SU-DHL-6 (cell line): Measurements from ENCODE around the gene SLC7A9.

Source experiments
- H2AFZ ChIP-seq: fragments of 200-600 bp; sonication (generic); 2 replicates; pipeline ENCODE4 v1.6.1; 2014; ENCODE audit warnings: low read depth, mild to moderate bottlenecking, moderate library complexity, mixed read lengths, antibody characterized with exemption, low read length; ENCODE audit not compliant: severe bottlenecking
- H3F3A ChIP-seq: fragments of 200-600 bp; shearing (Covaris generic); 2 replicates; pipeline ENCODE4 v1.6.0; 2016; ENCODE audit warnings: antibody characterized with exemption, mild to moderate bottlenecking; ENCODE audit not compliant: insufficient read depth
- H3K27ac ChIP-seq: fragments of 200-600 bp; sonication (generic); 2 replicates; pipeline ENCODE4 v1.5.1; 2016; ENCODE audit warnings: low read depth, mild to moderate bottlenecking, low read length, moderate library complexity, mixed read lengths
- H3K27me3 ChIP-seq: fragments of 200-600 bp; sonication (generic), shearing (Covaris generic); 2 replicates; pipeline ENCODE4 v1.6.0; 2014; ENCODE audit warnings: mild to moderate bottlenecking, low read length
- H3K36me3 ChIP-seq: fragments of 200-600 bp; sonication (generic); 2 replicates; pipeline ENCODE4 v1.6.1; 2014; ENCODE audit warnings: mild to moderate bottlenecking, low read length, mixed read lengths
- H3K4me2 ChIP-seq: fragments of 300-600, 200-600 bp; shearing (Covaris generic), sonication (generic); 2 replicates; pipeline ENCODE4 v1.6.0; 2014; ENCODE audit warnings: low read length, low read depth, mild to moderate bottlenecking; ENCODE audit not compliant: poor library complexity, severe bottlenecking
- H3K4me3 ChIP-seq: fragments of 200-600 bp; sonication (generic); 2 replicates; pipeline ENCODE4 v1.5.1; 2014; ENCODE audit warnings: antibody characterized with exemption, low read length, mild to moderate bottlenecking, mixed read lengths; ENCODE audit not compliant: insufficient read depth, poor library complexity, severe bottlenecking
- H3K79me2 ChIP-seq: fragments of 200-600 bp; sonication (generic); 2 replicates; pipeline ENCODE4 v1.6.1; 2014; ENCODE audit warnings: mild to moderate bottlenecking, low read length, moderate library complexity; ENCODE audit not compliant: insufficient read depth
- H3K9ac ChIP-seq: fragments of 200-600 bp; sonication (generic); 2 replicates; pipeline ENCODE4 v1.7.0; 2014; ENCODE audit warnings: mild to moderate bottlenecking, low read length
- H3K9me2 ChIP-seq: fragments of 200-600 bp; sonication (generic); replicated peaks from 2 replicates; pipeline ENCODE4 v1.6.1; 2014; ENCODE audit warnings: low read length; ENCODE audit not compliant: insufficient read depth
- H3K9me3 ChIP-seq: fragments of 200-600 bp; sonication (generic); 2 replicates; pipeline ENCODE4 v1.6.1; 2014; ENCODE audit warnings: low read length, mixed read lengths; ENCODE audit not compliant: insufficient read depth
- H4K20me1 ChIP-seq: fragments of 200-600 bp; sonication (generic); 2 replicates; pipeline ENCODE4 v1.6.1; 2014; ENCODE audit warnings: low read depth, mild to moderate bottlenecking, antibody characterized with exemption, low read length, moderate library complexity, mixed read lengths
- EZH2phosphoT487 ChIP-seq: fragments of 200-600 bp; sonication (generic), shearing (Covaris generic); conservative IDR thresholded peaks from 2 replicates; pipeline ENCODE4 v1.6.1; 2018; ENCODE audit warnings: mild to moderate bottlenecking, antibody characterized with exemption, low read length, moderate library complexity, mixed read lengths
- TF ChIP-seq, protein P1 (sequence below): fragments of 200-600 bp; sonication (generic); IDR thresholded peaks from one replicate; pipeline ENCODE4 v1.5.1; 2017; ENCODE audit warnings: antibody characterized with exemption, mild to moderate bottlenecking, low read length, moderate library complexity; ENCODE audit not compliant: insufficient read depth, poor library complexity, severe bottlenecking

SLC7A9 gene

DNA sequence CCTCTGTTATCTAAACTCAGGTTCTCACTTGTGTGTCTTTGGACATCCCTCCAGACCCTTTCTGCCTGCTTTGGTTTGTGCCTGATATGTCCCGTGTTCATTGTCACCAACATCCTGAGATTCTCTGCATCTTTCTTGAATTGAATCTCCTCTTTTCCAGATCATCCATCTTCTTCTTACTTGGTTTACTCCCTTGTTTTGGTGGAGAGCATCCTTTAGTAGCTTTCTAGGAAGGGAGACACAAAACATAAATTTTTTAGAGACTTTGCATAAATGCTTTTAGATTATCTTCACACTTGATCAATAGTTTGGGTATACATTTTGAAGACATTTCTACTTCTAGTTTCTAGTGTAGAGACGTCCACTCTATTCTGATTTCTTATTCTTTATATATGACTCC is 88.3 kb downstream of the SLC7A9 start:
- no peak overlapping the region for H3K27ac ChIP-seq
- no peak overlapping the region for H2AFZ ChIP-seq
- H3K36me3 ChIP-seq: no peaks in the 10 kb centered on the region
- H3K4me3 ChIP-seq: no peak overlapping the region
- no peaks in the 10 kb centered on the region for H3F3A ChIP-seq
- TF ChIP-seq, protein P1, sequence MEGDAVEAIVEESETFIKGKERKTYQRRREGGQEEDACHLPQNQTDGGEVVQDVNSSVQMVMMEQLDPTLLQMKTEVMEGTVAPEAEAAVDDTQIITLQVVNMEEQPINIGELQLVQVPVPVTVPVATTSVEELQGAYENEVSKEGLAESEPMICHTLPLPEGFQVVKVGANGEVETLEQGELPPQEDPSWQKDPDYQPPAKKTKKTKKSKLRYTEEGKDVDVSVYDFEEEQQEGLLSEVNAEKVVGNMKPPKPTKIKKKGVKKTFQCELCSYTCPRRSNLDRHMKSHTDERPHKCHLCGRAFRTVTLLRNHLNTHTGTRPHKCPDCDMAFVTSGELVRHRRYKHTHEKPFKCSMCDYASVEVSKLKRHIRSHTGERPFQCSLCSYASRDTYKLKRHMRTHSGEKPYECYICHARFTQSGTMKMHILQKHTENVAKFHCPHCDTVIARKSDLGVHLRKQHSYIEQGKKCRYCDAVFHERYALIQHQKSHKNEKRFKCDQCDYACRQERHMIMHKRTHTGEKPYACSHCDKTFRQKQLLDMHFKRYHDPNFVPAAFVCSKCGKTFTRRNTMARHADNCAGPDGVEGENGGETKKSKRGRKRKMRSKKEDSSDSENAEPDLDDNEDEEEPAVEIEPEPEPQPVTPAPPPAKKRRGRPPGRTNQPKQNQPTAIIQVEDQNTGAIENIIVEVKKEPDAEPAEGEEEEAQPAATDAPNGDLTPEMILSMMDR: no peak
- TF ChIP-seq EZH2phosphoT487: no peak
- no peaks in the 10 kb centered on the region for H3K9me3 ChIP-seq
- no peak overlapping the region for H3K9ac ChIP-seq
- H3K9me2 ChIP-seq: no peaks in the 10 kb centered on the region
- no peaks in the 10 kb centered on the region for H4K20me1 ChIP-seq
- no peaks in the 10 kb centered on the region for H3K79me2 ChIP-seq
- H3K4me2 ChIP-seq: no peak overlapping the region
- no peaks in the 10 kb centered on the region for H3K27me3 ChIP-seq
